ENCODE data around the gene TNFSF15.

Gene TNFSF15

DNA sequence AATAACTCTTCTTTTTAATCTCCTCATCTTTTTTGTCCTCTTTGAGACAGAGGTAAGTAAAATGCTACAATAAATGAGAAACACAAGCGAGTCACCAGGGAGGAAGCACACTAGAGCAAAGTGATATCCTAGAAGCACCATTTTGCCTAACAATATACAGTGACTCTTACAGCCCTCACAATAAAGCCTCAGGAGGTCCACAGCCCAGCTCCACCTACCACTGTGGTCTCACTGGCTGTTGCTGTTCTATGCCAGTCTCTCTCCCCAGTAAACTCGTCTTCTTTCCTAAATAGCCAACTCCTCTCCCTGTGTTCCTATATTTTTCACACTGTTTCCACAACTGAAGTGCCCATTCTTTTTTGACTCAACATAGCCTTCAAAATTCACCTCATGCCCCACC, 44.3 kb downstream of the TNFSF15 start:
- TF ChIP-seq, protein P1, sequence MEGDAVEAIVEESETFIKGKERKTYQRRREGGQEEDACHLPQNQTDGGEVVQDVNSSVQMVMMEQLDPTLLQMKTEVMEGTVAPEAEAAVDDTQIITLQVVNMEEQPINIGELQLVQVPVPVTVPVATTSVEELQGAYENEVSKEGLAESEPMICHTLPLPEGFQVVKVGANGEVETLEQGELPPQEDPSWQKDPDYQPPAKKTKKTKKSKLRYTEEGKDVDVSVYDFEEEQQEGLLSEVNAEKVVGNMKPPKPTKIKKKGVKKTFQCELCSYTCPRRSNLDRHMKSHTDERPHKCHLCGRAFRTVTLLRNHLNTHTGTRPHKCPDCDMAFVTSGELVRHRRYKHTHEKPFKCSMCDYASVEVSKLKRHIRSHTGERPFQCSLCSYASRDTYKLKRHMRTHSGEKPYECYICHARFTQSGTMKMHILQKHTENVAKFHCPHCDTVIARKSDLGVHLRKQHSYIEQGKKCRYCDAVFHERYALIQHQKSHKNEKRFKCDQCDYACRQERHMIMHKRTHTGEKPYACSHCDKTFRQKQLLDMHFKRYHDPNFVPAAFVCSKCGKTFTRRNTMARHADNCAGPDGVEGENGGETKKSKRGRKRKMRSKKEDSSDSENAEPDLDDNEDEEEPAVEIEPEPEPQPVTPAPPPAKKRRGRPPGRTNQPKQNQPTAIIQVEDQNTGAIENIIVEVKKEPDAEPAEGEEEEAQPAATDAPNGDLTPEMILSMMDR (IDR thresholded peaks at IDR 0.05; ENCODE audit: low read depth, low read length, missing control alignments), result no peak
- DNase-seq (ENCODE audit: low read depth), result no peak
- H3K4me3 ChIP-seq (ENCODE audit: low read depth, low read length), result no peak overlapping the region

GRCh38 chr9:114759512-114760341, 46.1 kb downstream of the TNFSF15 start:
- no peak for DNase-seq (ENCODE audit: low read depth)
- TF ChIP-seq, protein P1 (IDR thresholded peaks at IDR 0.05; ENCODE audit: low read depth, low read length, missing control alignments), result no peak
- H3K4me3 ChIP-seq (ENCODE audit: low read depth, low read length), result no peak overlapping the region

DNA sequence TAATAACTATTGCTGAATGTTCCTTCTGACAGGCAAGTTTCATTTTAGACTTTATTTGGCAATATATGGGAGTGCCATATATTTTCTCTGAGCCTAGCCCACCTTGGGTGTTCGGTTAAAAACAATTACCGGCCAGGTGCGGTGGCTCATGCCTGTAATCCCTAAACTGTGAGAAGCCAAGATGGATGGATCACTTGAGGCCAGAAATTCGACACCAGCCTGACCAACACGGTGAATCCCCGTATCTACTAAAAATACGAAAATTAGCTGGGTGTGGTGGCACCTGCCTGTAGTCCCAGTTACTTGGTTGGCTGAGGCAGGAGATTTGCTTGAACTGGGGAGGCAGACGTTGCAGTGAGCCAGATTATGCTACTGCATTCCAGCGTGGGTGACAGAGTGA, 47.9 kb downstream of the TNFSF15 start:
- TF ChIP-seq, protein P1 (IDR thresholded peaks at IDR 0.05; ENCODE audit: low read depth, low read length, missing control alignments), result no peak
- DNase-seq (ENCODE audit: low read depth), result no peak
- no peak overlapping the region for H3K4me3 ChIP-seq (ENCODE audit: low read depth, low read length)

GRCh38 chr9:114757395-114757794, 48.4 kb downstream of the TNFSF15 start:
- TF ChIP-seq, protein P1 (IDR thresholded peaks at IDR 0.05; ENCODE audit: low read depth, low read length, missing control alignments), result no peak
- no peak overlapping the region for H3K4me3 ChIP-seq (ENCODE audit: low read depth, low read length)
- no peak for DNase-seq (ENCODE audit: low read depth)

- TF ChIP-seq, protein P1 (IDR thresholded peaks at IDR 0.05; ENCODE audit: low read depth, low read length, missing control alignments), result no peak
- no peak overlapping the region for H3K4me3 ChIP-seq (ENCODE audit: low read depth, low read length)
- DNase-seq (ENCODE audit: low read depth), result no peak
Measured at GRCh38 chr9:114756920-114757319, 48.9 kb downstream of the TNFSF15 start.

GRCh38 chr9:114754581-114754980, 51.3 kb downstream of the TNFSF15 start:
- no peak overlapping the region for H3K4me3 ChIP-seq (ENCODE audit: low read depth, low read length)
- TF ChIP-seq, protein P1 (IDR thresholded peaks at IDR 0.05; ENCODE audit: low read depth, low read length, missing control alignments), result no peak
- no peak for DNase-seq (ENCODE audit: low read depth)
